Skin epidermis (tissue), 12 donors: Measurements from ENCODE around the gene CCSER1.

Source experiments
- H3K27ac ChIP-seq, 21 experiments: fragments of 200-600 bp; sonication (generic) in 11 of 21; one replicate each; pipeline ENCODE4 v1.5.0; 2020; ENCODE audit warnings: mild to moderate bottlenecking in 3 of 21, inconsistent platforms in 2 of 21, moderate library complexity in 2 of 21
- H3K4me3 ChIP-seq, 7 experiments: fragments of 200-600 bp; sonication (generic) in 2 of 7; one replicate each; pipeline ENCODE4 v1.5.0; 2020; ENCODE audit warnings: inconsistent platforms in 2 of 7, mild to moderate bottlenecking in 2 of 7, moderate library complexity in 1 of 7

CCSER1 gene

GRCh38 chr4:90126805-90127204 is 389 bp upstream of the CCSER1 start:
- Histone ChIP-seq H3K4me3 (peak overlapping the region; percentile 39 to 73 (median 58)), H3K27ac (peak overlapping the region in 3 of 21 experiments; percentile 80 to 87 (median 84))

GRCh38 chr4:90127706-90128345 is 632 bp downstream of the CCSER1 start:
- Histone ChIP-seq H3K4me3 (peak overlapping the region; percentile 39 to 73 (median 58)), H3K27ac (peak overlapping the region in 18 of 21 experiments; percentile 37 to 87 (median 74))

GRCh38 chr4:90128961-90129495 is 1.8 kb downstream of the CCSER1 start:
- Histone ChIP-seq H3K27ac (peak overlapping the region in 3 of 21 experiments; percentile 10 to 84 (median 82)), H3K4me3 (peak overlapping the region in 5 of 7 experiments; percentile 39 to 73 (median 57))

GRCh38 chr4:90130076-90130475 is 2.9 kb downstream of the CCSER1 start:
- Histone ChIP-seq H3K4me3 (no peak overlapping the region), H3K27ac (no peak overlapping the region)

- Histone ChIP-seq H3K27ac (no peak overlapping the region), H3K4me3 (no peak overlapping the region)
Measured at GRCh38 chr4:90137555-90137954, 10.4 kb downstream of the CCSER1 start.

- Histone ChIP-seq H3K27ac (no peak overlapping the region), H3K4me3 (no peak overlapping the region)
Measured at GRCh38 chr4:90142081-90142480, 14.9 kb downstream of the CCSER1 start.

GRCh38 chr4:90145319-90145718 is 18.1 kb downstream of the CCSER1 start:
- H3K4me3 ChIP-seq, result no peak overlapping the region

GRCh38 chr4:90146306-90146705 is 19.1 kb downstream of the CCSER1 start:
- no peak overlapping the region for H3K4me3 ChIP-seq
- no peak overlapping the region for H3K27ac ChIP-seq

More at GRCh38 chr4:90145319-90145718, 18.1 kb downstream of the CCSER1 start:
- H3K27ac ChIP-seq, result no peak overlapping the region

GRCh38 chr4:90148574-90149148 is 21.5 kb downstream of the CCSER1 start:
- no peak overlapping the region for H3K4me3 ChIP-seq
- H3K27ac ChIP-seq, result no peak overlapping the region

- Histone ChIP-seq H3K4me3 (no peak overlapping the region), H3K27ac (no peak overlapping the region)
Measured at GRCh38 chr4:90152024-90152423, 24.8 kb downstream of the CCSER1 start.

GRCh38 chr4:90159193-90159592 is 32.0 kb downstream of the CCSER1 start:
- Histone ChIP-seq H3K4me3 (no peak overlapping the region), H3K27ac (no peak overlapping the region)

GRCh38 chr4:90160044-90160443 is 32.9 kb downstream of the CCSER1 start:
- Histone ChIP-seq H3K4me3 (no peak overlapping the region), H3K27ac (no peak overlapping the region)

GRCh38 chr4:90162566-90162965 is 35.4 kb downstream of the CCSER1 start:
- Histone ChIP-seq H3K27ac (no peak overlapping the region), H3K4me3 (no peak overlapping the region)

- H3K4me3 ChIP-seq, result no peak overlapping the region
- H3K27ac ChIP-seq, result no peak overlapping the region
Measured at GRCh38 chr4:90163872-90164271, 36.7 kb downstream of the CCSER1 start.

GRCh38 chr4:90165883-90166282 is 38.7 kb downstream of the CCSER1 start:
- H3K27ac ChIP-seq, result no peak overlapping the region

GRCh38 chr4:90171491-90171890 is 44.3 kb downstream of the CCSER1 start:
- H3K27ac ChIP-seq, result no peak overlapping the region

More at GRCh38 chr4:90165883-90166282, 38.7 kb downstream of the CCSER1 start:
- no peak overlapping the region for H3K4me3 ChIP-seq

GRCh38 chr4:90174621-90175023 is 47.4 kb downstream of the CCSER1 start:
- H3K4me3 ChIP-seq, result no peak overlapping the region

More at GRCh38 chr4:90171491-90171890, 44.3 kb downstream of the CCSER1 start:
- no peak overlapping the region for H3K4me3 ChIP-seq

GRCh38 chr4:90181644-90182043 is 54.5 kb downstream of the CCSER1 start:
- no peak overlapping the region for H3K27ac ChIP-seq
- H3K4me3 ChIP-seq, result no peak overlapping the region

More at GRCh38 chr4:90174621-90175023, 47.4 kb downstream of the CCSER1 start:
- no peak overlapping the region for H3K27ac ChIP-seq

GRCh38 chr4:90183254-90183653 is 56.1 kb downstream of the CCSER1 start:
- Histone ChIP-seq H3K4me3 (no peak overlapping the region), H3K27ac (no peak overlapping the region)

GRCh38 chr4:90184560-90184959 is 57.4 kb downstream of the CCSER1 start:
- H3K27ac ChIP-seq, result no peak overlapping the region
- H3K4me3 ChIP-seq, result no peak overlapping the region

- Histone ChIP-seq H3K27ac (no peak overlapping the region), H3K4me3 (no peak overlapping the region)
Measured at GRCh38 chr4:90185416-90185815, 58.2 kb downstream of the CCSER1 start.
